Hepatocyte (in vitro differentiated cells): Measurements from ENCODE around the gene LATS2. TPM values are rescaled to one million over a fixed set of nuclear protein-coding genes. Genes with fewer than 3 reads are reported as not detected.

ENCODE experiments used
- DNase-seq: peaks from one replicate; pipeline ENCODE4 v3.0.0-alpha.2; 2016; ENCODE audit warnings: low spot score
- H2AFZ ChIP-seq: fragments of 200-600 bp; sonication (generic); 2 replicates; pipeline ENCODE4 v1.6.0; 2016; ENCODE audit warnings: antibody characterized with exemption, mild to moderate bottlenecking
- H3K27ac ChIP-seq: fragments of 200-600 bp; sonication (generic); 2 replicates; pipeline ENCODE4 v1.5.1; 2016; ENCODE audit warnings: mild to moderate bottlenecking
- H3K27me3 ChIP-seq: fragments of 200-600 bp; sonication (generic); 2 replicates; pipeline ENCODE4 v1.6.1; 2016
- H3K36me3 ChIP-seq: fragments of 200-600 bp; sonication (generic); replicated peaks from 2 replicates; pipeline ENCODE4 v1.5.1; 2016; ENCODE audit warnings: low read depth; ENCODE audit not compliant: insufficient read depth
- H3K4me1 ChIP-seq: fragments of 200-600 bp; sonication (generic); 2 replicates; pipeline ENCODE4 v1.5.1; 2016; ENCODE audit warnings: mild to moderate bottlenecking, moderate library complexity; ENCODE audit not compliant: insufficient read depth
- H3K4me2 ChIP-seq: fragments of 200-600 bp; sonication (generic); 2 replicates; pipeline ENCODE4 v1.6.0; 2016
- H3K4me3 ChIP-seq: fragments of 200-600 bp; sonication (generic); 2 replicates; pipeline ENCODE4 v1.5.1; 2016; ENCODE audit warnings: mild to moderate bottlenecking
- H3K79me2 ChIP-seq: fragments of 200-600 bp; sonication (generic); 2 replicates; pipeline ENCODE4 v1.6.0; 2017; ENCODE audit warnings: mild to moderate bottlenecking
- H3K9me2 ChIP-seq: fragments of 200-600 bp; sonication (generic); replicated peaks from 2 replicates; pipeline ENCODE4 v1.6.0; 2017; ENCODE audit warnings: mild to moderate bottlenecking; ENCODE audit not compliant: insufficient read depth
- H3K9me3 ChIP-seq: fragments of 200-600 bp; sonication (generic); 2 replicates; pipeline ENCODE4 v1.5.1; 2016; ENCODE audit warnings: low read depth, mild to moderate bottlenecking
- H4K20me1 ChIP-seq: fragments of 200-600 bp; sonication (generic); 2 replicates; pipeline ENCODE4 v1.6.0; 2016; ENCODE audit warnings: mild to moderate bottlenecking; ENCODE audit not compliant: insufficient read depth, poor library complexity, severe bottlenecking
- CTCF ChIP-seq: fragments of 200-600 bp; sonication (generic); IDR thresholded peaks from 2 replicates; pipeline ENCODE4 v1.5.1; 2016; ENCODE audit warnings: antibody characterized with exemption, mild to moderate bottlenecking; ENCODE audit not compliant: poor library complexity
- EZH2 ChIP-seq: fragments of 200-600 bp; sonication (generic); IDR thresholded peaks from 2 replicates; pipeline ENCODE4 v1.6.1; 2016; ENCODE audit warnings: antibody characterized with exemption, mild to moderate bottlenecking, borderline replicate concordance
- EZH2phosphoT487 ChIP-seq: fragments of 200-600 bp; sonication (generic); IDR thresholded peaks from one replicate; pipeline ENCODE4 v1.6.1; 2018; ENCODE audit warnings: antibody characterized with exemption, mild to moderate bottlenecking, low read depth, moderate library complexity; ENCODE audit not compliant: unreplicated experiment, severe bottlenecking
- WGBS: methylation state at CpG from one replicate; pipeline ENCODE4 v1.1.6; 2016; ENCODE audit warnings: low lambda C conversion rate; ENCODE audit errors: missing lambda C conversion rate; 5-methylcytosine and 5-hydroxymethylcytosine counted together
- polyA plus RNA-seq: library from polyadenylated mRNA; unstranded; fragments of >200 nt; fragmentation: Nextera tagmentation; extraction: Ambion mirVana; gene quantifications from 2 replicates; pipeline ENCODE4 v1.2.1, GENCODE V29; 2016
- total RNA-seq: library from RNA; depleted of rRNA; stranded (reverse); fragments of >200 nt; gene quantifications from 2 replicates; pipeline ENCODE4 v1.2.3, GENCODE V29; 2014

Gene LATS2
- total and polyA plus RNA-seq, 2 experiments from 2014 or later, result 6.2 to 15.5 TPM

GRCh38 chr13:21043898-21044297, 17.5 kb downstream of the LATS2 start:
- Histone ChIP-seq H2AFZ (no peak overlapping the region), H3K4me2 (peak overlapping the region; percentile 48), H4K20me1 (peaks cover 74% of the 10 kb centered on the region), H3K9me2 (no peaks in the 10 kb centered on the region), H3K4me1 (peaks cover 10% of the 10 kb centered on the region), H3K36me3 (no peaks in the 10 kb centered on the region), H3K79me2 (peaks cover 85% of the 10 kb centered on the region), H3K27me3 (no peaks in the 10 kb centered on the region), H3K9me3 (no peaks in the 10 kb centered on the region), H3K4me3 (no peak overlapping the region), H3K27ac (peak overlapping the region; percentile 51)
- WGBS, result 28% methylated on average over 2 of the region's 2 CpGs
- TF ChIP-seq EZH2 (no peak), CTCF (no peak), EZH2phosphoT487 (no peak)
- peak; percentile 51 for DNase-seq

GRCh38 chr13:21040120-21040826, 21.1 kb downstream of the LATS2 start:
- WGBS, result 85% methylated on average over 14 of the region's 15 CpGs
- TF ChIP-seq CTCF (no peak), EZH2 (no peak), EZH2phosphoT487 (no peak)
- no peak overlapping the region for H3K4me2 ChIP-seq
- H3K4me1 ChIP-seq, result peaks cover 11% of the 10 kb centered on the region
- no peak for DNase-seq
- no peaks in the 10 kb centered on the region for H3K36me3 ChIP-seq
- peaks cover 61% of the 10 kb centered on the region for H4K20me1 ChIP-seq
- no peaks in the 10 kb centered on the region for H3K9me2 ChIP-seq
- no peaks in the 10 kb centered on the region for H3K9me3 ChIP-seq
- no peak overlapping the region for H2AFZ ChIP-seq
- H3K79me2 ChIP-seq, result peaks cover 84% of the 10 kb centered on the region
- no peak overlapping the region for H3K4me3 ChIP-seq
- H3K27ac ChIP-seq, result no peak overlapping the region
- no peaks in the 10 kb centered on the region for H3K27me3 ChIP-seq

GRCh38 chr13:21039097-21039800, 22.1 kb downstream of the LATS2 start:
- no peaks in the 10 kb centered on the region for H3K36me3 ChIP-seq
- no peak overlapping the region for H2AFZ ChIP-seq
- 84% methylated on average over 6 of the region's 6 CpGs for WGBS
- H3K27me3 ChIP-seq, result no peaks in the 10 kb centered on the region
- no peak overlapping the region for H3K27ac ChIP-seq
- no peak overlapping the region for H3K4me2 ChIP-seq
- TF ChIP-seq CTCF, result no peak
- no peak for TF ChIP-seq EZH2
- no peak for TF ChIP-seq EZH2phosphoT487
- peaks cover 11% of the 10 kb centered on the region for H3K4me1 ChIP-seq
- no peaks in the 10 kb centered on the region for H3K9me3 ChIP-seq
- no peak for DNase-seq
- H3K79me2 ChIP-seq, result peaks cover 87% of the 10 kb centered on the region
- H4K20me1 ChIP-seq, result peaks cover 61% of the 10 kb centered on the region
- no peaks in the 10 kb centered on the region for H3K9me2 ChIP-seq
- no peak overlapping the region for H3K4me3 ChIP-seq
